GM12878 (cell line): ENCODE results near the gene MRGPRF. TPM values are rescaled to one million over a fixed set of nuclear protein-coding genes. Genes with fewer than 3 reads are reported as not detected.

Experiments used
- ATAC-seq: fragments of 200-7000 bp; cut with Tn5 transposase; 3 replicates; pipeline ENCODE4 v1.9.1; 2020; ENCODE audit warnings: mild to moderate bottlenecking, moderate library complexity
- BruUV-seq: library from RNA; stranded (reverse); fragments of 400-500 nt; replicated peaks from 2 replicates; lab custom pipeline; 2021; lab: Mats Ljungman, UMichigan
- CTCF ChIA-PET: fragments of 300-600 bp; sonication (Branson Sonifier 250); formaldehyde crosslinking; extraction: SDS; loops from one replicate; lab custom pipeline; 2021; ENCODE audit warnings: inconsistent platforms; lab: Yijun Ruan, JAX
- POLR2A ChIA-PET: fragments of 350-600 bp; formaldehyde crosslinking; extraction: SDS; loops from one replicate; lab custom pipeline; 2021; ENCODE audit warnings: inconsistent platforms; lab: Charles Lee
- RAD21 ChIA-PET: fragments of 300-600 bp; sonication (Branson Sonifier 250); formaldehyde crosslinking; loops from one replicate; lab custom pipeline; 2023; ENCODE audit warnings: antibody characterized with exemption; ENCODE audit not compliant: unreplicated experiment; lab: Charles Lee
- SMC1A ChIA-PET: fragments of 300-600 bp; sonication (Branson Sonifier 250); formaldehyde crosslinking; loops from one replicate; lab custom pipeline; 2023; ENCODE audit not compliant: unreplicated experiment, uncharacterized antibody; lab: Charles Lee
- DNase-seq: peaks from one replicate; pipeline ENCODE4 v3.0.0-alpha.2; 2011; ENCODE audit warnings: low read depth, low spot score
- FAIRE-seq: peaks from 3 replicates; lab custom pipeline; 2011; peaks lifted over from hg19 to GRCh38; lab: Jason Lieb, UNC
- H2AFZ ChIP-seq: 2 replicates; pipeline ENCODE4 v1.6.0; 2011; ENCODE audit warnings: low read depth, low read length, control low read depth; ENCODE audit not compliant: control insufficient read depth
- H3K27ac ChIP-seq: 2 replicates; pipeline ENCODE4 v1.5.1; 2011; ENCODE audit warnings: control low read depth; ENCODE audit not compliant: control insufficient read depth, insufficient read depth
- H3K27me3 ChIP-seq, 2 experiments: replicated peaks in 1 of 2; 2 replicates each; pipeline versions ENCODE4 v1.6.0 to v1.6.1; 2011; ENCODE audit warnings: low read length in 1 of 2; ENCODE audit not compliant: control insufficient read depth in 2 of 2, insufficient read depth in 2 of 2
- H3K36me3 ChIP-seq, 2 experiments: 2 replicates each; pipeline ENCODE4 v1.5.1; 2011; ENCODE audit warnings: low read length in 1 of 2; ENCODE audit not compliant: control insufficient read depth in 2 of 2, insufficient read depth in 2 of 2
- H3K4me1 ChIP-seq: 2 replicates; pipeline ENCODE4 v1.6.1; 2011; ENCODE audit warnings: mild to moderate bottlenecking, low read length, moderate library complexity, mixed read lengths; ENCODE audit not compliant: control insufficient read depth, insufficient read depth
- H3K4me2 ChIP-seq: 2 replicates; pipeline ENCODE4 v1.6.0; 2011; ENCODE audit warnings: control low read depth; ENCODE audit not compliant: control insufficient read depth, insufficient read depth
- H3K4me3 ChIP-seq: fragments of 200-600 bp; sonication (generic); 2 replicates; pipeline ENCODE4 v1.5.1; 2016
- H3K79me2 ChIP-seq: 2 replicates; pipeline ENCODE4 v1.6.0; 2011; ENCODE audit warnings: low read length; ENCODE audit not compliant: control insufficient read depth, insufficient read depth
- H3K9ac ChIP-seq: 2 replicates; pipeline ENCODE4 v1.8.0; 2011; ENCODE audit warnings: low read length, control low read depth, mixed read lengths; ENCODE audit not compliant: control insufficient read depth, insufficient read depth
- H3K9me3 ChIP-seq: replicated peaks from 3 replicates; pipeline ENCODE4 v1.5.1; 2011; ENCODE audit warnings: mild to moderate bottlenecking, low read length; ENCODE audit not compliant: control insufficient read depth, insufficient read depth
- H4K20me1 ChIP-seq: 2 replicates; pipeline ENCODE4 v1.6.0; 2011; ENCODE audit not compliant: control insufficient read depth, insufficient read depth
- HDAC2 ChIP-seq: fragments of 200-600 bp; sonication (generic); IDR thresholded peaks from 2 replicates; pipeline ENCODE4 v1.6.1; 2017
- ZBTB33 ChIP-seq: fragments of 450-650 bp; IDR thresholded peaks from 2 replicates; pipeline ENCODE4 v1.6.1; 2017; ENCODE audit warnings: mild to moderate bottlenecking
- WGBS: methylation state at CpG from one replicate; pipeline ENCODE4 v1.1.6; 2016; ENCODE audit warnings: low lambda C conversion rate; ENCODE audit not compliant: insufficient replicate concordance, insufficient coverage; ENCODE audit errors: missing lambda C conversion rate; 5-methylcytosine and 5-hydroxymethylcytosine counted together
- in situ Hi-C: fragments of 300-500 bp; cut with MboI; formaldehyde crosslinking; loops from 9 replicates; pipeline ENCODE4 v1.14.3; 2018; ENCODE audit warnings: mixed read lengths
- intact Hi-C: fragments of 100-400 bp; cut with micrococcal nuclease; formaldehyde crosslinking; loops from one replicate; pipeline ENCODE4 v1.14.2; 2022; ENCODE audit not compliant: unreplicated experiment
- polyA plus RNA-seq, 11 experiments: library from polyadenylated mRNA; depleted of rRNA in 4 of 11; unstranded in 6 of 11; stranded (reverse) in 5 of 11; fragments of >200 nt; fragmentation: Nextera tagmentation in 4 of 11; fragmentation: Illumina TruSeq in 1 of 11; extraction: Ambion mirVana in 4 of 11; extraction: Trizol in 1 of 11; gene quantifications; 1 replicate in 1 of 11; 2 replicates in 10 of 11; pipeline versions ENCODE4 v1.2.1 to v1.2.3, GENCODE V29; 2011 to 2016; ENCODE audit warnings: inconsistent platforms in 2 of 11, missing spikeins in 2 of 11, low read depth in 1 of 11
- total RNA-seq, 4 experiments: library from RNA; depleted of rRNA in 3 of 4; stranded (reverse); fragments of >200 nt in 3 of 4; fragmentation: Illumina TruSeq in 1 of 4; extraction: Trizol in 1 of 4; gene quantifications; 2 replicates each; pipeline versions ENCODE4 v1.2.1 to v1.2.3, GENCODE V29; 2013 to 2021
- TF ChIP-seq, protein P1 (sequence below): IDR thresholded peaks from 2 replicates; pipeline ENCODE4 v1.6.1; 2011; ENCODE audit warnings: mild to moderate bottlenecking, low read depth, low read length, moderate library complexity; ENCODE audit not compliant: insufficient replicate concordance

MRGPRF gene
- total and polyA plus RNA-seq, 10 of the 15 experiments (the other 5 are each of a cell fraction or from before 2014, with no cell fraction given) = not detected

GRCh38 chr11:68977781-68978625, 35.0 kb downstream of the MRGPRF start:
- Histone ChIP-seq H3K27me3 (no peaks in the 10 kb centered on the region; a peak in 2 of 4 replicates), H4K20me1 (no peaks in the 10 kb centered on the region), H3K4me1 (no peaks in the 10 kb centered on the region), H3K36me3 (no peaks in the 10 kb centered on the region), H3K9me3 (no peaks in the 10 kb centered on the region; the same call in 2 of the 3 replicates), H2AFZ (no peak overlapping the region), H3K79me2 (no peaks in the 10 kb centered on the region), H3K4me3 (no peak overlapping the region), H3K27ac (no peak overlapping the region), H3K4me2 (no peak overlapping the region), H3K9ac (no peak overlapping the region)
- intact Hi-C loops (no loop called here), in situ Hi-C loops (no loop called here)
- no peak for DNase-seq
- ChIA-PET POLR2A (interaction anchor here (1.2 kb wide), 1 partner anchor 74 kb away, joined by 3 read pairs; no protein-coding TSS in a partner anchor), CTCF (no interaction called here), SMC1A (interaction anchor here (1.5 kb wide), 1 partner anchor 78 kb away, joined by 4 read pairs; no protein-coding TSS in a partner anchor), RAD21 (no interaction called here)
- ATAC-seq = no peak
- BruUV-seq = no TSS peak
- 42% methylated on average over 14 of the region's 14 CpGs for WGBS
- no peak for FAIRE-seq
- TF ChIP-seq ZBTB33 (no peak), HDAC2 (no peak)
- TF ChIP-seq, protein P1, sequence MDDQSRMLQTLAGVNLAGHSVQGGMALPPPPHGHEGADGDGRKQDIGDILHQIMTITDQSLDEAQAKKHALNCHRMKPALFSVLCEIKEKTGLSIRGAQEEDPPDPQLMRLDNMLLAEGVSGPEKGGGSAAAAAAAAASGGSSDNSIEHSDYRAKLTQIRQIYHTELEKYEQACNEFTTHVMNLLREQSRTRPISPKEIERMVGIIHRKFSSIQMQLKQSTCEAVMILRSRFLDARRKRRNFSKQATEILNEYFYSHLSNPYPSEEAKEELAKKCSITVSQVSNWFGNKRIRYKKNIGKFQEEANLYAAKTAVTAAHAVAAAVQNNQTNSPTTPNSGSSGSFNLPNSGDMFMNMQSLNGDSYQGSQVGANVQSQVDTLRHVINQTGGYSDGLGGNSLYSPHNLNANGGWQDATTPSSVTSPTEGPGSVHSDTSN = no peak
